Mammary epithelial cell (primary cell): ENCODE results near the gene B4GALT2.

ENCODE experiments used
- CTCF ChIP-seq, 2 donors: IDR thresholded peaks in 1 of 2; conservative IDR thresholded peaks in 1 of 2; 2 replicates each; pipeline ENCODE4 v1.5.1; 2011 to 2012; ENCODE audit warnings: inconsistent platforms in 2 of 2, low read length in 2 of 2, mild to moderate bottlenecking in 2 of 2, control low read depth in 1 of 2, low read depth in 1 of 2; ENCODE audit not compliant: insufficient read depth in 1 of 2; ENCODE audit errors: extremely low read depth in 1 of 2
- EZH2 ChIP-seq: IDR thresholded peaks from 2 replicates; pipeline ENCODE4 v1.6.1; 2012; ENCODE audit warnings: low read length, inconsistent platforms, borderline replicate concordance

GRCh38 chr1:44010935-44011471, 32.0 kb downstream of the B4GALT2 start:
- no peak for TF ChIP-seq CTCF (conservative IDR thresholded peaks at IDR 0.05 in 1 of 2, IDR thresholded peaks at IDR 0.05 in 1 of 2; ENCODE audit: extremely low read depth in 1 of 2, insufficient read depth in 1 of 2, low read depth in 1 of 2, low read length in 2 of 2)
- TF ChIP-seq EZH2: no peak
